Fibroblast of the aortic adventitia (primary cell): ENCODE measurements around the gene SFRP5. TPM values are rescaled to one million over a fixed set of nuclear protein-coding genes. Genes with fewer than 3 reads are reported as not detected.

Experiments
- DNase-seq: peaks from one replicate; pipeline ENCODE4 v3.0.0-alpha.2; 2010; ENCODE audit warnings: low read depth
- H3K4me3 ChIP-seq: 2 replicates; pipeline ENCODE4 v1.5.1; 2011; ENCODE audit warnings: low read depth, mild to moderate bottlenecking, control low read depth, low read length, moderate library complexity
- total RNA-seq: library from RNA; depleted of rRNA; stranded (reverse); fragments of >200 nt; gene quantifications from 2 replicates; pipeline ENCODE4 v1.2.3, GENCODE V29; 2012; ENCODE audit warnings: low replicate concordance
- TF ChIP-seq, protein P1 (sequence below): IDR thresholded peaks from 2 replicates; pipeline ENCODE4 v1.5.1; 2011; ENCODE audit warnings: mild to moderate bottlenecking, low read length, control low read depth, inconsistent platforms; ENCODE audit not compliant: insufficient read depth

The SFRP5 gene
- total RNA-seq, 1 donor = not detected

DNA sequence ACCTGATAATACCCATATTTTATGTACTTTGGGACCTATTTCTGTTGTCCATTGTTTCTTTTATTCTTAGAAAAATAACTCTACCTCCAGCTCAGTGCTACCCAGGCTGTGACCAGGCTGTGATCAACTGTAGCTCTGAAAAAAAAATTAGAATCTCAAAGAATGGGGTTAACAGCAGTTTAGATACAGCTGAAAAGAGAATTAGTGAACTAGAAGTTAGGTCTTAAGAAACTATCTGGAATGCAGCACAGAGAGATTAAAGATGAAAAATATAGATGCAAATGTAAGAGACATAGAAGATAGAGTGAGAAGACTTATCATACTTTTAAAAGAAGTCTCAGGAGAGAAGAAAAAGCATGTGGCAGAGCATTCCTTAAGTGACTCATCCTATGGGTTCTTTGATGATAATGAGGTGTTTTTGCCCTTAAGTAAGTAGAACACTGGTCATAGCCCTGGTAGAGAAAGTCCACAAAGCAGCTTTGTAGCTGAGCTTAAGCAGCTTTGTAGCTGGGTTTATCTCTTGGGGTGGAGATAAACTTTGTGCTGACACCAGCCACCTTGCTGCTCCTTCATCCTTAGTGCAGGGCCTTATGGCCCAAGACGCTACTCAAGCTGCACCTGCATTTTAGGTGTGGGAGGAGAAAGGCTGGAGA is 27.3 kb upstream of the SFRP5 start:
- DNase-seq = no peak
- TF ChIP-seq, protein P1, sequence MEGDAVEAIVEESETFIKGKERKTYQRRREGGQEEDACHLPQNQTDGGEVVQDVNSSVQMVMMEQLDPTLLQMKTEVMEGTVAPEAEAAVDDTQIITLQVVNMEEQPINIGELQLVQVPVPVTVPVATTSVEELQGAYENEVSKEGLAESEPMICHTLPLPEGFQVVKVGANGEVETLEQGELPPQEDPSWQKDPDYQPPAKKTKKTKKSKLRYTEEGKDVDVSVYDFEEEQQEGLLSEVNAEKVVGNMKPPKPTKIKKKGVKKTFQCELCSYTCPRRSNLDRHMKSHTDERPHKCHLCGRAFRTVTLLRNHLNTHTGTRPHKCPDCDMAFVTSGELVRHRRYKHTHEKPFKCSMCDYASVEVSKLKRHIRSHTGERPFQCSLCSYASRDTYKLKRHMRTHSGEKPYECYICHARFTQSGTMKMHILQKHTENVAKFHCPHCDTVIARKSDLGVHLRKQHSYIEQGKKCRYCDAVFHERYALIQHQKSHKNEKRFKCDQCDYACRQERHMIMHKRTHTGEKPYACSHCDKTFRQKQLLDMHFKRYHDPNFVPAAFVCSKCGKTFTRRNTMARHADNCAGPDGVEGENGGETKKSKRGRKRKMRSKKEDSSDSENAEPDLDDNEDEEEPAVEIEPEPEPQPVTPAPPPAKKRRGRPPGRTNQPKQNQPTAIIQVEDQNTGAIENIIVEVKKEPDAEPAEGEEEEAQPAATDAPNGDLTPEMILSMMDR = no peak
- no peak overlapping the region for H3K4me3 ChIP-seq

DNA sequence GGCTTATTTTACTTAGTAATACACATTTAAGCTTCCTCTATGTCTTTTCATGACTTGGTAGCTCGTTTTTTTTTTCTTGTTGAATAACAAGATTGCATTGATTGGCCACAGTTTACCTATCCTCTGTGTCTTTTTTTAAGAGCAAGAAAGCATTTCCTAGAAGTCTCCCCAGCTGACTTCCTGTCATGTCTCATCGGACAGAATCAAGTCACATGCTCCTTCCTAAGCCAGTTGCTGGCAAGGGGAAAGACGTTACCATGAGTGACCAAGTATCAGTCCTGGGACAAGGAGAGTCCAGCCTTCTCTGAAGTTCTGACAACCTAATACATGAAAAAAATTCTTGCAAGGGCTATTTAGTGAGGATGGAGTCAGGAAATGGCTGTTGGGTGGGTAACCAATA is 24.9 kb upstream of the SFRP5 start:
- TF ChIP-seq, protein P1 = no peak
- no peak overlapping the region for H3K4me3 ChIP-seq
- DNase-seq = no peak

DNA sequence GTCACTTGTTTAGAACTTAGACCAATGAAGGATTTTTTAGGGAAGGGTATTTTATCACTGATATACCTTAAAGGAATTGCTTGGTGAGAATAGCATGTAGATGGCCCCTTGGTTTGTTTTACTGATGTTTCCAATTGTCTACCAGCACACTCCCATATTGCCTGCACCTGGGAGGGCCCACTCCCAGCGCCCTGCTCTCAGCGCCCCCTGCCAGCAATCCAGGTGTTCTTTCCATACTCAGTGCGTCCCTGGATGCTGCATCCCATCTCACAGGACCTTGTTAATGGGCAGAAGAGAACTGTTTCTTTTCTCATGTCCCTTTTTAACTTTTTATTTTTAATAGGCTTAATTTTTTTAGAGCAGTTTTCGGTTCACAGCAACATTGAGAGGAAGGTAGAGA is 24.1 kb upstream of the SFRP5 start:
- TF ChIP-seq, protein P1 = no peak
- H3K4me3 ChIP-seq = no peak overlapping the region
- DNase-seq = no peak

DNA sequence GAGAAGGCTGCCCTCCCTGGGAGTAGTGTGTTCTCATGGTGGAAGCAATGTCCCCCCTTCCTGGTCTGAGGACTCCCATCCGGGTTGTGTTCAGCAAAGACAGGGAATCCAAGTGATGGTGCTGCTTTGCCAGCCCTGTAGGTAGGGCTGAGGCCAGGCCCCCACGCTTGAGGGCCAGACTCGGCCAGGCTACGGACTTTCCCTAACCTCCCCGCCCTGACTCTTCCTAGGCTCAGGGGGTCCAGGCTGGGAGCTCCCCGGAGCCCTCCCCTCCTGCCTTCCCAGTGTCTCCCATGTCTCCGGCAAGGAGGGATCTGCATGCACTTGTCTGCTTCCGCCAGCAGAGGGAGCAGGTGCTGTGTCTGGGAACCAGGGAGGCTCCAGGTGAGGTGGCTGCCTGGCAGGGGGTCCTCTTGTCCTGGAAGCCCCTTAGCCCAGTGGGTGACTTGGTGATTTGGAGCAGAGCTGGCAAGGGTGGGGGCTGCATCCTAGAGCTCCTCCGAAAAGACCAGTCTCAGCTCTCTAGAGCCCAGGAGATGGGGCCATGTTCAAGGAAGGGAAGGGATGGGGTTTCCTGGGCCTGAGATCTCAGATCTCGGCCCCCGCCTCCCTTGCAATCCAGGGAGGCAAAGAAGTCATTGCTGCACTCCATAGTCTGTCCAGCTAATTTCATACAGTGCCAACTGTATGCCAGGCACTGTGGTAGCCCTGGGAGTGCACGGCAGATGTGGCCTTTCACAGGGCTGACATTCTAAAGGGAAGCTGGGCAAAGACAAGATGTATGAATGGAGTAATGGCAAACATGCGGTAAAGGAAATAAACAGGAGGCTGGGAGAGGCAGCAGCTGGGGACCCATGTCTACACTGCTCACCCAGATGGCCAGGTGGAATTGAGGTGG is 20.3 kb upstream of the SFRP5 start:
- DNase-seq = peak; percentile 53
- H3K4me3 ChIP-seq = no peak overlapping the region
- TF ChIP-seq, protein P1 = peak; percentile 93

DNA sequence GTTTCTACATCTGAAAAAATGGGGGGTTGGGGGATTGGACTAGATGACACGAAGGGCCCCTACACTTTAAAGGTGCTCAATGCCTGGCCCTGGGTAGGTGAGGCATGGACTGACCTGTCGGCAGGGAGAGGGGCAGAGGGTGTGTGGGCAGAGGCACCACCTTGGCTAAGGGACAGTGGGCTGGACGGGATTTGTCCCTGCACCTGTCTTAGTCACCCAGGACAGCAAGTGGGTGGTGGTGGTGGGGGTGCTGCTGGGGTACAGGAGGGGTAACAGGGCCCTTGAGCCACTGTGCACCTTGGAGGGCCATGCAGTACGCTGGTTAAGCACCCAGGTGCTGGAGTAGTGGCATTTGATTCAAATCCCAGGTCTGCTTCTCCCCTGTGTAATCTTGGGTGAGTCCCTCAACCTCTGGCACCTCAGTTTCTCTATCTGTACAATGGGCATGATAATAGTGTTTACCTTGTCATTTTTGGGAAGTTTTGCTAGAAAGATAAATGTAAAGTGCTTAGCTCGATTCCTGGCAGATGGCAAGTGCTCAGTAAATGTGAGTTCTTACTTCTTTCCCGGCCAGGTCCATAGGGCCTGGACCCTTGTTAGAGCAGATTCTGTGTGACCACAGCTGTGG is 18.1 kb upstream of the SFRP5 start:
- no peak overlapping the region for H3K4me3 ChIP-seq
- TF ChIP-seq, protein P1 = no peak
- DNase-seq = no peak

DNA sequence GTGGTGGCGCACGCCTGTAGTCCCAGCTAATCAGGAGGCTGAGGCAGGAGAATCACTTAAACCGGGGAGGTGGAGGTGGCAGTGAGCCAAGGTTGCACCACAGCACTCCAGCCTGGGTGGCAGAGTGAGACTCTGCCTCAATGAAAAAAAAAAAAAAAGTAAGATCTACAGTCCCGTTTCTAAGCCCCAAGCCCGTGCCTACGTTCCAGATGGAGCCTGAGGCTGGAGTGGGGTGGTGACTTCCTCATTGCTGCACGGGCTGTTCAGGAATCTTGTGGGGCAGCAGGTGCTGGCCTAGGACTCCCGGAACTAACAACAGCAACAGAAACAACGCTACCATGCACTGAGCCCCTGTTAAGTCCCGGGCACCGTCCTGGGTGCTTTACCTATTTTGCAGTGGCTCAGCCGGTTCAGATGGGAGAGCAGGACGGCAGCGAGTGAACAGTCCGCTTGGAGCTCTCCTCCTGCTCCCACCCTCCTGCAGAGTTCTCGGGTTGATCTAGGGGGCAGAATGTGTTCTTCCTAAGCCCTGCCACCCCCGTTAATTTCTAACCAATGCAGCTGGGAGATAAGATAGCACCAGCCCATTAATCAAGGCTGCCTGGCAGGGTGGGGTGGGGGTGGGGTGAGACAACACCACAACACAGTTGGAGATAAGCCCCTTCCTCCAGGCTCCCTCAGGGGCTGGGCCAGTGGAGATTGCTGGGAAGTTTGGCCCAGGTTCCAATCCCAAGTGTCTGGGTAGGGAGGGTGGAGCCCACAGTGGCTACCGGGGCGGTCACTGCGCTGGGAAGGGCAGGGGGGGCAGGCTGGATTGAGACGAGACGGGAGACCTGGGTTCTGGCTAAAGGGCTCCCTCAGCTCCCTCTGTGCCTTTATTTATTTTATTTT is 17.0 kb upstream of the SFRP5 start:
- no peak overlapping the region for H3K4me3 ChIP-seq
- DNase-seq = peak; percentile 28
- TF ChIP-seq, protein P1 = no peak
